IMR-90 (cell line): Measurements from ENCODE around the gene PRDX5. TPM values are rescaled to one million over a fixed set of nuclear protein-coding genes. Genes with fewer than 3 reads are reported as not detected.

Experiments
- ATAC-seq: fragments of 200-7000 bp; cut with Tn5 transposase; 2 replicates; pipeline ENCODE4 v1.9.1; 2020; ENCODE audit warnings: low read depth, mild to moderate bottlenecking, moderate library complexity
- BruUV-seq: library from RNA; stranded (reverse); fragments of 400-500 nt; replicated peaks from 2 replicates; lab custom pipeline; 2021; lab: Mats Ljungman, UMichigan
- CTCF ChIA-PET: fragments of 300-600 bp; formaldehyde crosslinking; extraction: SDS; loops from one replicate; lab custom pipeline; 2021; ENCODE audit warnings: antibody characterized with exemption; lab: Yijun Ruan, JAX
- POLR2A ChIA-PET: fragments of 300-600 bp; sonication (Branson Sonifier 250); formaldehyde crosslinking; loops from one replicate; lab custom pipeline; 2022; ENCODE audit warnings: antibody characterized with exemption; ENCODE audit not compliant: unreplicated experiment; lab: Charles Lee
- DNase-seq: peaks from one replicate; pipeline ENCODE4 v3.0.0; 2013
- H2AFZ ChIP-seq: replicated peaks from 2 replicates; pipeline ENCODE3; 2013; ENCODE audit warnings: low read length, mild to moderate bottlenecking; ENCODE audit not compliant: poor library complexity
- H2AK5ac ChIP-seq: 2 replicates; pipeline ENCODE4 v1.6.1; 2013; ENCODE audit warnings: low read depth, low read length, inconsistent platforms
- H2AK9ac ChIP-seq: replicated peaks from 2 replicates; pipeline ENCODE3; 2013; ENCODE audit warnings: mild to moderate bottlenecking, low read depth, low read length, moderate library complexity; ENCODE audit not compliant: poor library complexity
- H2BK120ac ChIP-seq: 2 replicates; pipeline ENCODE4 v1.6.1; 2013; ENCODE audit warnings: low read depth, low read length, inconsistent platforms
- H2BK15ac ChIP-seq: 3 replicates; pipeline ENCODE4 v1.6.1; 2013; ENCODE audit warnings: low read depth, low read length, inconsistent platforms
- H2BK20ac ChIP-seq: 2 replicates; pipeline ENCODE4 v1.6.1; 2013; ENCODE audit warnings: low read depth, mild to moderate bottlenecking, inconsistent platforms, low read length, moderate library complexity
- H2BK5ac ChIP-seq: 2 replicates; pipeline ENCODE4 v1.6.1; 2013; ENCODE audit warnings: mild to moderate bottlenecking, low read depth, low read length, inconsistent platforms; ENCODE audit not compliant: poor library complexity, severe bottlenecking
- H3K14ac ChIP-seq: replicated peaks from 2 replicates; pipeline ENCODE4 v1.6.1; 2013; ENCODE audit warnings: low read depth, low read length, inconsistent platforms
- H3K18ac ChIP-seq: 2 replicates; pipeline ENCODE4 v1.6.1; 2013; ENCODE audit warnings: low read depth, low read length, control low read depth
- H3K23ac ChIP-seq: 2 replicates; pipeline ENCODE4 v1.6.1; 2013; ENCODE audit warnings: low read depth, low read length, inconsistent platforms
- H3K27ac ChIP-seq: 2 replicates; pipeline ENCODE4 v1.5.1; 2013; ENCODE audit warnings: mild to moderate bottlenecking, control low read depth, low read length; ENCODE audit not compliant: insufficient read depth
- H3K27me3 ChIP-seq: 2 replicates; pipeline ENCODE4 v1.6.1; 2013; ENCODE audit warnings: low read length; ENCODE audit not compliant: control insufficient read depth, insufficient read depth
- H3K36me3 ChIP-seq: 2 replicates; pipeline ENCODE4 v1.6.1; 2013; ENCODE audit warnings: low read length, mixed read lengths; ENCODE audit not compliant: control insufficient read depth, insufficient read depth
- H3K4ac ChIP-seq: 2 replicates; pipeline ENCODE4 v1.6.1; 2013; ENCODE audit warnings: low read depth, low read length, inconsistent platforms
- H3K4me1 ChIP-seq: 2 replicates; pipeline ENCODE4 v1.6.1; 2013; ENCODE audit warnings: low read length, mixed read lengths; ENCODE audit not compliant: control insufficient read depth, insufficient read depth
- H3K4me2 ChIP-seq: 2 replicates; pipeline ENCODE4 v1.6.1; 2013; ENCODE audit warnings: low read depth, mild to moderate bottlenecking, control low read depth, low read length, moderate library complexity
- H3K4me3 ChIP-seq: 2 replicates; pipeline ENCODE4 v1.5.1; 2013; ENCODE audit warnings: low read depth, mild to moderate bottlenecking, control low read depth, low read length, moderate library complexity; ENCODE audit not compliant: insufficient read depth
- H3K56ac ChIP-seq: 2 replicates; pipeline ENCODE4 v1.6.1; 2013; ENCODE audit warnings: low read length, inconsistent platforms; ENCODE audit not compliant: insufficient read depth; ENCODE audit errors: extremely low read depth
- H3K79me1 ChIP-seq, 2 experiments: 2 replicates each; pipeline ENCODE4 v1.6.1; 2013; ENCODE audit warnings: low read length in 2 of 2, inconsistent platforms in 1 of 2, low read depth in 1 of 2
- H3K9ac ChIP-seq: 2 replicates; pipeline ENCODE4 v1.6.1; 2013; ENCODE audit warnings: low read depth, low read length, control low read depth
- H3K9me1 ChIP-seq: 2 replicates; pipeline ENCODE4 v1.6.1; 2013; ENCODE audit warnings: low read length, inconsistent platforms; ENCODE audit not compliant: insufficient read depth
- H3K9me3 ChIP-seq: 2 replicates; pipeline ENCODE4 v1.6.1; 2013; ENCODE audit warnings: low read length; ENCODE audit not compliant: control insufficient read depth, insufficient read depth
- H4K20me1 ChIP-seq: 2 replicates; pipeline ENCODE4 v1.6.1; 2013; ENCODE audit warnings: low read length, inconsistent platforms; ENCODE audit not compliant: insufficient read depth
- H4K5ac ChIP-seq: 2 replicates; pipeline ENCODE4 v1.6.1; 2013; ENCODE audit warnings: mild to moderate bottlenecking, low read depth, low read length, control low read depth
- H4K8ac ChIP-seq, 2 experiments: 2 replicates each; pipeline ENCODE4 v1.6.1; 2013; ENCODE audit warnings: low read depth in 2 of 2, low read length in 2 of 2, control low read depth in 1 of 2, inconsistent platforms in 1 of 2
- H4K91ac ChIP-seq: 2 replicates; pipeline ENCODE4 v1.6.1; 2013; ENCODE audit warnings: low read depth, low read length, inconsistent platforms; ENCODE audit not compliant: insufficient read depth
- BHLHE40 ChIP-seq: fragments of 150-350 bp; IDR thresholded peaks from 2 replicates; pipeline ENCODE4 v1.6.1; 2016; ENCODE audit warnings: mild to moderate bottlenecking, low read depth, low read length
- CEBPB ChIP-seq: IDR thresholded peaks from 2 replicates; pipeline ENCODE4 v1.6.1; 2012; ENCODE audit warnings: low read depth, low read length, improper control_type of control experiment
- CHD1 ChIP-seq: IDR thresholded peaks from 2 replicates; pipeline ENCODE4 v1.6.1; 2012; ENCODE audit warnings: low read depth, low read length, improper control_type of control experiment
- FOS ChIP-seq: fragments of 150-350 bp; IDR thresholded peaks from 2 replicates; pipeline ENCODE4 v1.6.1; 2016; ENCODE audit warnings: low read depth, low read length
- MAFK ChIP-seq: IDR thresholded peaks from 2 replicates; pipeline ENCODE4 v1.6.1; 2012; ENCODE audit warnings: low read depth, low read length, improper control_type of control experiment
- MAZ ChIP-seq: IDR thresholded peaks from 2 replicates; pipeline ENCODE4 v1.6.1; 2012; ENCODE audit warnings: low read depth, mild to moderate bottlenecking, low read length, improper control_type of control experiment, moderate library complexity, borderline replicate concordance
- MXI1 ChIP-seq: IDR thresholded peaks from 2 replicates; pipeline ENCODE4 v1.6.1; 2012; ENCODE audit warnings: low read depth, mild to moderate bottlenecking, low read length, moderate library complexity, borderline replicate concordance
- NFE2L2 ChIP-seq: fragments of 150-350 bp; IDR thresholded peaks from 2 replicates; pipeline ENCODE4 v1.6.1; 2016; ENCODE audit warnings: low read depth, mild to moderate bottlenecking, low read length
- POLR2A ChIP-seq: IDR thresholded peaks from 2 replicates; pipeline ENCODE4 v1.6.1; 2012; ENCODE audit warnings: mild to moderate bottlenecking, low read depth, low read length
- RAD21 ChIP-seq: IDR thresholded peaks from 2 replicates; pipeline ENCODE4 v1.6.1; 2012; ENCODE audit warnings: low read length, improper control_type of control experiment
- RCOR1 ChIP-seq: IDR thresholded peaks from 2 replicates; pipeline ENCODE4 v1.6.1; 2012; ENCODE audit warnings: mild to moderate bottlenecking, low read length, improper control_type of control experiment; ENCODE audit not compliant: insufficient replicate concordance
- RFX5 ChIP-seq: IDR thresholded peaks from 2 replicates; pipeline ENCODE4 v1.8.0; 2012; ENCODE audit warnings: low read depth, mild to moderate bottlenecking, low read length, moderate library complexity
- SMC3 ChIP-seq: fragments of 150-350 bp; IDR thresholded peaks from 2 replicates; pipeline ENCODE4 v1.6.1; 2016; ENCODE audit warnings: low read depth, mild to moderate bottlenecking, antibody characterized with exemption, low read length, moderate library complexity
- WGBS, 2 experiments: methylation state at CpG; one replicate each; pipeline versions ENCODE4 v1.1.5 to v1.1.7; 2013; ENCODE audit warnings: missing lambda C conversion rate in 2 of 2; ENCODE audit not compliant: insufficient read length in 1 of 2; ENCODE audit errors: extremely low coverage in 2 of 2; 5-methylcytosine and 5-hydroxymethylcytosine counted together
- dilution Hi-C: fragments of 300-500 bp; cut with HindIII; formaldehyde crosslinking; loops from one replicate; pipeline ENCODE4 v1.14.3; 2018; ENCODE audit warnings: low sequenced_read_pairs; ENCODE audit not compliant: unreplicated experiment
- in situ Hi-C: fragments of 300-500 bp; cut with MboI; formaldehyde crosslinking; loops from 3 replicates; pipeline ENCODE4 v1.14.3; 2019; ENCODE audit warnings: low sequenced_read_pairs, inconsistent platforms, mixed read lengths
- intact Hi-C: fragments of 100-400 bp; cut with micrococcal nuclease; formaldehyde crosslinking; loops from 2 replicates; pipeline ENCODE4 v1.10.0; 2022
- polyA plus RNA-seq, 3 experiments: library from polyadenylated mRNA; depleted of rRNA; stranded (reverse); fragments of >200 nt; gene quantifications; 2 replicates each; pipeline ENCODE4 v1.2.3, GENCODE V29; 2012; ENCODE audit warnings: low replicate concordance in 1 of 3
- total RNA-seq: library from RNA; depleted of rRNA; stranded (reverse); fragments of >200 nt; gene quantifications from 2 replicates; pipeline ENCODE4 v1.2.3, GENCODE V29; 2012
- TF ChIP-seq, protein P1 (sequence below): conservative IDR thresholded peaks from 2 replicates; pipeline ENCODE4 v1.5.1; 2012; ENCODE audit warnings: mild to moderate bottlenecking, low read depth, low read length, improper control_type of control experiment
- TF ChIP-seq, protein P2 (sequence below): fragments of 150-350 bp; IDR thresholded peaks from 2 replicates; pipeline ENCODE4 v1.6.1; 2016; ENCODE audit warnings: low read depth, mild to moderate bottlenecking, low read length, moderate library complexity, borderline replicate concordance
- TF ChIP-seq, protein P3 (sequence below): fragments of 150-350 bp; IDR thresholded peaks from 2 replicates; pipeline ENCODE4 v1.6.1; 2017; ENCODE audit warnings: mild to moderate bottlenecking, antibody characterized with exemption, low read length, low read depth

Gene PRDX5
- total and polyA plus RNA-seq, 2 of the 4 experiments (the other 2 are of a cell fraction) = 120 to 292 TPM

- H4K20me1 ChIP-seq = no peaks in the 10 kb centered on the region
- H2AFZ ChIP-seq = peak overlapping the region; percentile 60
- peak overlapping the region; percentile 98 for H4K91ac ChIP-seq
- in situ Hi-C loops (no loop called here), dilution Hi-C loops (no loop called here), intact Hi-C loops (loop anchor here (5.0 kb wide), 1 partner anchor 295 kb away; no protein-coding TSS in a partner anchor)
- H3K27me3 ChIP-seq = no peaks in the 10 kb centered on the region
- peaks cover 15% of the 10 kb centered on the region for H3K36me3 ChIP-seq
- H3K9me3 ChIP-seq = no peaks in the 10 kb centered on the region
- H2AK5ac ChIP-seq = peak overlapping the region; percentile 99
- no peak overlapping the region; the same call in 1 of the 2 replicates for H3K23ac ChIP-seq
- CTCF ChIA-PET = interaction anchor here (1.1 to 1.6 kb wide), 2 partner anchors 12 to 15 kb away, joined by 3 to 6 read pairs; no protein-coding TSS in a partner anchor
- peaks cover 27% of the 10 kb centered on the region for H3K4me1 ChIP-seq
- BruUV-seq = no TSS peak
- no peak overlapping the region for H3K18ac ChIP-seq
- no CpG with 5 or more reads among the region's 6 CpGs for WGBS, 2 experiments
- peaks cover 18% of the 10 kb centered on the region for H3K9me1 ChIP-seq
- TF ChIP-seq FOS (no peak), SMC3 (no peak), POLR2A (no peak), MXI1 (no peak), BHLHE40 (no peak), MAZ (no peak), CHD1 (no peak), MAFK (no peak), NFE2L2 (no peak), CEBPB (no peak), RFX5 (no peak), RCOR1 (no peak), RAD21 (no peak)
- TF ChIP-seq, protein P1, sequence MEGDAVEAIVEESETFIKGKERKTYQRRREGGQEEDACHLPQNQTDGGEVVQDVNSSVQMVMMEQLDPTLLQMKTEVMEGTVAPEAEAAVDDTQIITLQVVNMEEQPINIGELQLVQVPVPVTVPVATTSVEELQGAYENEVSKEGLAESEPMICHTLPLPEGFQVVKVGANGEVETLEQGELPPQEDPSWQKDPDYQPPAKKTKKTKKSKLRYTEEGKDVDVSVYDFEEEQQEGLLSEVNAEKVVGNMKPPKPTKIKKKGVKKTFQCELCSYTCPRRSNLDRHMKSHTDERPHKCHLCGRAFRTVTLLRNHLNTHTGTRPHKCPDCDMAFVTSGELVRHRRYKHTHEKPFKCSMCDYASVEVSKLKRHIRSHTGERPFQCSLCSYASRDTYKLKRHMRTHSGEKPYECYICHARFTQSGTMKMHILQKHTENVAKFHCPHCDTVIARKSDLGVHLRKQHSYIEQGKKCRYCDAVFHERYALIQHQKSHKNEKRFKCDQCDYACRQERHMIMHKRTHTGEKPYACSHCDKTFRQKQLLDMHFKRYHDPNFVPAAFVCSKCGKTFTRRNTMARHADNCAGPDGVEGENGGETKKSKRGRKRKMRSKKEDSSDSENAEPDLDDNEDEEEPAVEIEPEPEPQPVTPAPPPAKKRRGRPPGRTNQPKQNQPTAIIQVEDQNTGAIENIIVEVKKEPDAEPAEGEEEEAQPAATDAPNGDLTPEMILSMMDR = no peak
- TF ChIP-seq, protein P2, sequence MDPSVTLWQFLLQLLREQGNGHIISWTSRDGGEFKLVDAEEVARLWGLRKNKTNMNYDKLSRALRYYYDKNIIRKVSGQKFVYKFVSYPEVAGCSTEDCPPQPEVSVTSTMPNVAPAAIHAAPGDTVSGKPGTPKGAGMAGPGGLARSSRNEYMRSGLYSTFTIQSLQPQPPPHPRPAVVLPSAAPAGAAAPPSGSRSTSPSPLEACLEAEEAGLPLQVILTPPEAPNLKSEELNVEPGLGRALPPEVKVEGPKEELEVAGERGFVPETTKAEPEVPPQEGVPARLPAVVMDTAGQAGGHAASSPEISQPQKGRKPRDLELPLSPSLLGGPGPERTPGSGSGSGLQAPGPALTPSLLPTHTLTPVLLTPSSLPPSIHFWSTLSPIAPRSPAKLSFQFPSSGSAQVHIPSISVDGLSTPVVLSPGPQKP = no peak
- TF ChIP-seq, protein P3, sequence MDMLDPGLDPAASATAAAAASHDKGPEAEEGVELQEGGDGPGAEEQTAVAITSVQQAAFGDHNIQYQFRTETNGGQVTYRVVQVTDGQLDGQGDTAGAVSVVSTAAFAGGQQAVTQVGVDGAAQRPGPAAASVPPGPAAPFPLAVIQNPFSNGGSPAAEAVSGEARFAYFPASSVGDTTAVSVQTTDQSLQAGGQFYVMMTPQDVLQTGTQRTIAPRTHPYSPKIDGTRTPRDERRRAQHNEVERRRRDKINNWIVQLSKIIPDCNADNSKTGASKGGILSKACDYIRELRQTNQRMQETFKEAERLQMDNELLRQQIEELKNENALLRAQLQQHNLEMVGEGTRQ = no peak
- POLR2A ChIA-PET = no interaction called here
- no peak overlapping the region; the same call in 1 of the 2 replicates for H3K27ac ChIP-seq
- H2AK9ac ChIP-seq = peak overlapping the region; percentile 99
- H3K56ac ChIP-seq = no peak overlapping the region
- 0 out of 2 replicates have a peak overlapping the region, but pooled peaks have one; percentile 97 for H3K14ac ChIP-seq
- 0 out of 2 replicates have a peak overlapping the region, but pooled peaks have one; percentile 48 for H2BK20ac ChIP-seq
- H2BK15ac ChIP-seq = peak overlapping the region; percentile 98; the same call in 1 of the 3 replicates
- ATAC-seq (no peak), DNase-seq (no peak)
- peak overlapping the region; percentile 99 for H3K4ac ChIP-seq
- H4K8ac ChIP-seq = peak overlapping the region; percentile 94 to 97; a peak in 2 of 4 replicates
- peak overlapping the region; percentile 93 for H2BK120ac ChIP-seq
- no peak overlapping the region for H3K4me2 ChIP-seq
- peaks cover 6 to 48% of the 10 kb centered on the region in 2 experiments for H3K79me1 ChIP-seq
- H3K4me3 ChIP-seq = no peak overlapping the region
- H3K9ac ChIP-seq = no peak overlapping the region
- H4K5ac ChIP-seq = peak overlapping the region; percentile 70; the same call in 1 of the 2 replicates
- H2BK5ac ChIP-seq = peak overlapping the region; percentile 92
Observed at GRCh38 chr11:64357446-64357845, 39.5 kb downstream of the PRDX5 start.
